Amygdala (tissue), 56 donors: Measurements from ENCODE around the gene BTLA.
"Not testable (repeated sequence)": the region's sequence is repeated elsewhere in the genome, so short reads cannot be mapped to it uniquely, and the experiment has no call there.

Source experiments
- DNase-seq, 56 donors: peaks; one replicate each; lab custom pipeline; 2025; lab: John Stamatoyannopoulos, UW

Gene BTLA

GRCh38 chr3:112492124-112492523, 7.1 kb downstream of the BTLA start:
- no peak for DNase-seq

GRCh38 chr3:112491373-112491772, 7.9 kb downstream of the BTLA start:
- DNase-seq: no peak

GRCh38 chr3:112489674-112490479, 9.4 kb downstream of the BTLA start:
- DNase-seq: no peak

- no peak for DNase-seq
Observed at GRCh38 chr3:112486811-112487505, 12.3 kb downstream of the BTLA start.

- DNase-seq: no peak
Observed at GRCh38 chr3:112484352-112484751, 14.9 kb downstream of the BTLA start.

- DNase-seq: no peak
Observed at GRCh38 chr3:112482675-112483074, 16.6 kb downstream of the BTLA start.

GRCh38 chr3:112481302-112481721, 18.0 kb downstream of the BTLA start:
- no peak for DNase-seq

GRCh38 chr3:112477891-112478290, 21.4 kb downstream of the BTLA start:
- no peak for DNase-seq

GRCh38 chr3:112476346-112476745, 22.9 kb downstream of the BTLA start:
- no peak for DNase-seq

- no peak for DNase-seq
Observed at GRCh38 chr3:112474796-112475195, 24.5 kb downstream of the BTLA start.

GRCh38 chr3:112472691-112473090, 26.6 kb downstream of the BTLA start:
- no peak for DNase-seq

GRCh38 chr3:112471596-112472325, 27.5 kb downstream of the BTLA start:
- DNase-seq: no peak

- DNase-seq: no peak
Observed at GRCh38 chr3:112470788-112471187, 28.5 kb downstream of the BTLA start.

- DNase-seq: no peak
Observed at GRCh38 chr3:112469671-112470070, 29.6 kb downstream of the BTLA start.

- DNase-seq: no peak
Observed at GRCh38 chr3:112467539-112467938, 31.7 kb downstream of the BTLA start.

- DNase-seq: no peak
Observed at GRCh38 chr3:112466020-112466419, 33.3 kb downstream of the BTLA start.

GRCh38 chr3:112464264-112464663, 35.0 kb downstream of the BTLA start:
- no peak for DNase-seq

GRCh38 chr3:112463250-112463649, 36.0 kb downstream of the BTLA start:
- DNase-seq: no peak

GRCh38 chr3:112461787-112462186, 37.5 kb downstream of the BTLA start:
- not testable (repeated sequence) for DNase-seq

- DNase-seq: no peak
Observed at GRCh38 chr3:112460519-112461195, 38.6 kb downstream of the BTLA start.

GRCh38 chr3:112459750-112460149, 39.5 kb downstream of the BTLA start:
- DNase-seq: no peak
